ENCODE data around the gene DOCK8.

The DOCK8 gene

DNA sequence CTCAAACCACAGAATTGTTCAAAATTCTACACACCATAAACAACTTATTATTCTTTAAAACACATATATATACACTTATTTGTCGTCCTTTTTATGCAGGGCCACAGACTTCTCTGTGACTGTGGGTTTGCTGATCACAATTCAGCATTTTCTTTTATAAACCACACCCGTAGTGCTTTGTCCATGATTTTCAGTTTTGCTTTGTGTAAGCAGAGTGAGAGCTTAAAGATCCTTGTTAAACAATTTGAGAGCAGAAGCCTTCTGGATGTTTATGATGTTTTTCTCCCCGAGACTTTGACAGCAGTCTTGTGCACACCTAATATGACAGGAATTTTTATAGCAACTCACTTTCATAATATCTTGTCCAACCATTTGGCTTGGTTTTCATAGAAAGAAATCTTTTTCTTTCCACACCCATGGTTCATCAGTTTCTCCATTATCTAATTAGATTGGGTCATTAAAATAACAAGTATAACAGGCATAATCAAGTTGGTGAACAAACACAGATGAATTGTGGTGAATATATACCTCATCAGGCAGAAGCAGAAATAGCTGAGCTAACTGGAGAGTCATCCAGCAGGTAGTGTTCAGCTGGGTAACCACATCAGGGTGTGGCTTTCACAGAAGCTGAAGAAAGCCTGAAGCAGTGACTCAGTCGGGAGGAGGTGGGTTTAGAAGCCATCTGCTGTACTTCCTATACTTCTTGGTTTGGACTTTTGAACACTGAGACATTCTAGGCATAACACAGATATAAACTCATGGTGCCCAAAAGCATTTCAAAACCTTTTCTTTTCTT lies 232.8 kb downstream of the DOCK8 start:
- Histone ChIP-seq H3K27me3 (ENCODE audit: insufficient read depth, low read length) (no peaks in the 10 kb centered on the region), H3K9ac (ENCODE audit: low read depth, low read length) (no peak overlapping the region), H3K27ac (ENCODE audit: low read depth, low read length) (no peak overlapping the region), H3K36me3 (ENCODE audit: insufficient read depth, low read length) (no peaks in the 10 kb centered on the region; the same call in 1 of the 2 replicates), H3K4me1 (ENCODE audit: insufficient read depth, low read length) (0 out of 2 replicates have a peak, but pooled peaks cover 4% of the 10 kb centered on the region), H3K4me3 (ENCODE audit: low read length) (no peak overlapping the region), H3K9me3 (ENCODE audit: insufficient read depth, low read depth, low read length) (peaks cover 11% of the 10 kb centered on the region)
- WGBS: 59% methylated on average over 3 of the region's 4 CpGs

GRCh38 chr9:450057-450456 lies 235.4 kb downstream of the DOCK8 start:
- Histone ChIP-seq H3K9me3 (ENCODE audit: insufficient read depth, low read depth, low read length) (no peaks in the 10 kb centered on the region), H3K9ac (ENCODE audit: low read depth, low read length) (no peak overlapping the region), H3K27ac (ENCODE audit: low read depth, low read length) (no peak overlapping the region), H3K4me1 (ENCODE audit: insufficient read depth, low read length) (0 out of 2 replicates have a peak, but pooled peaks cover under 1% of the 10 kb centered on the region), H3K36me3 (ENCODE audit: insufficient read depth, low read length) (no peaks in the 10 kb centered on the region), H3K4me3 (ENCODE audit: low read length) (no peak overlapping the region), H3K27me3 (ENCODE audit: insufficient read depth, low read length) (no peaks in the 10 kb centered on the region)
- WGBS: 93% methylated on average over 2 of the region's 2 CpGs

DNA sequence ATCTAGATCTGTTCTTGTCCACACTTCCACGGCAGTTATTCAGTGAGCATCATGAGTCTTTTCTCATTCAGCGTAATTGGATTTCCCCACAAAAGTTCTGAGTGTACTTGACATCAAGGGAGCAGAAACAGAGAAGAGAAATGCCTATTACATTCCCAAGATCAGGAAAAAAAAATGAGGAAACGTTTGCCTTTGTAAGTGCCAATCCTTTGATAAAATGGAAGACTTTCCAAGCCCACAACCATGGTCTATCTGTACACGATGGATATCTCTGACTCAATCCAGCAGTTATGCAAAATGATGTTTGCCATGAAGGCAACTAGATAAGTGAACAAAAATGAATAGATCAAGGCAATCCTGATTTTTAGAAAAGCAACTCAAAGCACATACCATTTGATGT lies 235.9 kb downstream of the DOCK8 start:
- WGBS: 90% methylated on average over 4 of the region's 4 CpGs
- no peak overlapping the region for H3K27ac ChIP-seq (ENCODE audit: low read depth, low read length)

DNA sequence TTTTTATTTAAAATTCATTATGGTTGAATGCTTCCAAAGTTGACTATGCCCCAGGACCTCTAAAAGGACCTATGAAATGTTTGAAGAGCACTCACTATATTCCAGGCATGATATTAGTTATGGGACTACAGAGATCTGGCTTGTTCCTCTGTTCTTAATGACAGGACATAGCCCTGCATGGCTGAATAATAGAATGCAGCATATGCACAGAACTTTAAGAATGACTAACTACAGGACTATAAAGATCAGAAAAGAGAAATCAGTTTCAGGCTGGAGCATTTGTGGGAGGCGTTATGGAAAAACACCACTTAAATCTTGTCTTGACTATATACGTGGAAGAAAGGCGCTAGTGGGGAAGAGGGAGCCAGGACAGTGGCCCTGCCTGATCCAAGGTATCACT lies 239.2 kb downstream of the DOCK8 start:
- 98% methylated on average over 3 of the region's 3 CpGs for WGBS
- no peaks in the 10 kb centered on the region; the same call in 1 of the 2 replicates for H3K4me1 ChIP-seq (ENCODE audit: insufficient read depth, low read length)
- no peaks in the 10 kb centered on the region for H3K36me3 ChIP-seq (ENCODE audit: insufficient read depth, low read length)
- no peak overlapping the region for H3K4me3 ChIP-seq (ENCODE audit: low read length)
- no peak overlapping the region for H3K27ac ChIP-seq (ENCODE audit: low read depth, low read length)
- no peaks in the 10 kb centered on the region for H3K27me3 ChIP-seq (ENCODE audit: insufficient read depth, low read length)
- no peak overlapping the region for H3K9ac ChIP-seq (ENCODE audit: low read depth, low read length)
- no peaks in the 10 kb centered on the region for H3K9me3 ChIP-seq (ENCODE audit: insufficient read depth, low read depth, low read length)

More for the DNA sequence above, 235.9 kb downstream of the DOCK8 start:
- Histone ChIP-seq H3K9me3 (ENCODE audit: insufficient read depth, low read depth, low read length) (no peaks in the 10 kb centered on the region), H3K4me1 (ENCODE audit: insufficient read depth, low read length) (no peaks in the 10 kb centered on the region), H3K36me3 (ENCODE audit: insufficient read depth, low read length) (no peaks in the 10 kb centered on the region), H3K27me3 (ENCODE audit: insufficient read depth, low read length) (no peaks in the 10 kb centered on the region), H3K9ac (ENCODE audit: low read depth, low read length) (no peak overlapping the region), H3K4me3 (ENCODE audit: low read length) (no peak overlapping the region)

DNA sequence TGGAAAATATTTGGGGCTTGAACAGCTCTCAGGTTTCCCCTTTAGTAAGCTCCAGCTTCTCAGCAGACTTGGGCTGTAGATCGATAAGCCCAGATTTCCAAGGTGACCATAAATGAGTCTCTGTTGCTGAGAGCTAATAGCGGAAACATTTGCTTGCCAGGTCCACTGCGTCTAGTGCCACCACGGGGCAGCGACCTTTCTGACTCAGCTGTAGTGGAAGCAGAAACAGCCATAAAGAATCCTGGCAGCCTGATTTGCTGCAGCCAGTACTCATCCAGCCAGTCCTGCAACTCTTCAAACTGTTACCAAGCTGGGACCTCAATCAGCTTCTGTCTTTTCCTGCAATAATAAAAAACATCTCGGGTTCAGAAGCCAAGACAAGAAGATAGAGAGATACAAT lies 241.7 kb downstream of the DOCK8 start:
- 95% methylated on average over 6 of the region's 6 CpGs for WGBS
- Histone ChIP-seq H3K36me3 (ENCODE audit: insufficient read depth, low read length) (no peaks in the 10 kb centered on the region), H3K4me3 (ENCODE audit: low read length) (no peak overlapping the region), H3K27ac (ENCODE audit: low read depth, low read length) (no peak overlapping the region), H3K27me3 (ENCODE audit: insufficient read depth, low read length) (no peaks in the 10 kb centered on the region), H3K9ac (ENCODE audit: low read depth, low read length) (no peak overlapping the region), H3K9me3 (ENCODE audit: insufficient read depth, low read depth, low read length) (no peaks in the 10 kb centered on the region), H3K4me1 (ENCODE audit: insufficient read depth, low read length) (no peaks in the 10 kb centered on the region; the same call in 1 of the 2 replicates)

- 95% methylated on average over 6 of the region's 6 CpGs for WGBS
- H3K36me3 ChIP-seq (ENCODE audit: insufficient read depth, low read length): no peaks in the 10 kb centered on the region
- H3K4me3 ChIP-seq (ENCODE audit: low read length): no peak overlapping the region
- H3K27me3 ChIP-seq (ENCODE audit: insufficient read depth, low read length): no peaks in the 10 kb centered on the region
- H3K27ac ChIP-seq (ENCODE audit: low read depth, low read length): no peak overlapping the region
- H3K4me1 ChIP-seq (ENCODE audit: insufficient read depth, low read length): no peaks in the 10 kb centered on the region; the same call in 1 of the 2 replicates
- no peaks in the 10 kb centered on the region for H3K9me3 ChIP-seq (ENCODE audit: insufficient read depth, low read depth, low read length)
- no peak overlapping the region for H3K9ac ChIP-seq (ENCODE audit: low read depth, low read length)
These were observed 243.9 kb downstream of the DOCK8 start for GRCh38 chr9:458590-458989.

DNA sequence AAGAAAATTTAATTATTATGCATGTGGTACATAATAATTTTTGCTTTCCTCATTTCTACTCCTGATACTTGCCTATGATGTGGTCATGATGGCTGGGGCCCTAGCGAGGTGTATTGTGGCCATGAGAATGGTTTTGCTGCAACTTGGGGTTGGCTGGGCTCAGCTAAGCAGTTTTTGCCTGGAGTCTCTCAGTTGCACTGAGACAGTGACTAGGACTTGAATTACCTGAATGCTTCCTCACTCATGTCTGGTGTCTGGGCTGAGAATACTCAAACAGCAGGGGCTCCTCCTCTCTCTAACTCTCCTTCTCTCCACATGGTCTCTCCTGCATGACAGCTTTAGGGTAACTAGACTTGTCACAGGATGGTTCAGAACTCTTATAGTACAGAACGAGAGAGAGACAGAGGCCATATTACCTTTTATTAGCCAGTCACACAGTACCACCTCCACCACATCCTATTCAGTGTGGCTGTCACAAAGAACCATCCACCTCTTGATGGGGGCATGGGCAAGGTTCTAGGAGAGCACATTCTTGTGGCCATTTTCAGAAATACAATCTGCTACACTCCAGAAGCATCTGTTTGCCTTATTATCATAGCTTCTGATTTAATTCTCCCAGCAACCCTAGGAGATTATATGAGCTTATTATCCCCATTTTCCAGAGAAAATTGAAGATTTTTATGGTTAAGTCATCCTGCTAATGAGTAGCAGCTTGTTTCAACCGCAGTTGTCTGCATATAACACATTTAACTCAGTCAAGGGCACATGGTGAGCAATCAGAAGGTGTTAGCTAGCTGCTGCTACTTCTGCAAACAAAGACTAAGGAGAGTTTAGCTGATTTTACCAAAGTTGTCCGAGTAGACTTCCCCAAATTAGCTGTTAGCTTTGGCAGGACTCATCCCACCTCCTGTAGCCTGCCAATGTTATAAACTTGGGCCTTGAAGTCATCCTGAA lies 245.1 kb downstream of the DOCK8 start:
- H3K4me1 ChIP-seq (ENCODE audit: insufficient read depth, low read length): no peaks in the 10 kb centered on the region; the same call in 1 of the 2 replicates
- H3K4me3 ChIP-seq (ENCODE audit: low read length): no peak overlapping the region
- H3K27ac ChIP-seq (ENCODE audit: low read depth, low read length): no peak overlapping the region
- H3K9ac ChIP-seq (ENCODE audit: low read depth, low read length): no peak overlapping the region
- 90% methylated on average over 4 of the region's 4 CpGs for WGBS
- H3K27me3 ChIP-seq (ENCODE audit: insufficient read depth, low read length): no peaks in the 10 kb centered on the region
- H3K36me3 ChIP-seq (ENCODE audit: insufficient read depth, low read length): no peaks in the 10 kb centered on the region
- H3K9me3 ChIP-seq (ENCODE audit: insufficient read depth, low read depth, low read length): no peaks in the 10 kb centered on the region

DNA sequence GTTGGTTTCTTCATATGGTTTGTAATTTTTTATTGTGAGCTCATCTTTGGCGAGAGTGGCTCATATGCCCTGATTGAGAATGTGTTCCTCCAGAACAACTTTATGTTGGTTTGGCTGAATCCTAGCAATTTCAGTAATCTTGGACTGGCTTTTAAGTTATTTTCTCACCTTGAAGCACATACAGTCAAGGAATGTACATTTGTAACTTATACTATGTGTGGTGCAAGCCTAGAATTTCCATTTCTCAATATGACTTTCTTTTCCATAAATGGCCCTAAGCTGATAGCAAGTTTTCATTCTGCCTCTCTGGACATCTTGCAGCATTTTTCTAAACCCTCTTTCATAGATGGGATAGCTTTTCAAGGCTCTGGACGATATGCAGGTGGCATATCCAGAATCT lies 247.5 kb downstream of the DOCK8 start:
- H3K9me3 ChIP-seq (ENCODE audit: insufficient read depth, low read depth, low read length): no peaks in the 10 kb centered on the region
- H3K27ac ChIP-seq (ENCODE audit: low read depth, low read length): no peak overlapping the region
- H3K9ac ChIP-seq (ENCODE audit: low read depth, low read length): no peak overlapping the region
- WGBS: 96% methylated on average over 2 of the region's 2 CpGs
- no peak overlapping the region for H3K4me3 ChIP-seq (ENCODE audit: low read length)
- H3K4me1 ChIP-seq (ENCODE audit: insufficient read depth, low read length): no peaks in the 10 kb centered on the region; the same call in 1 of the 2 replicates
- H3K36me3 ChIP-seq (ENCODE audit: insufficient read depth, low read length): no peaks in the 10 kb centered on the region
- no peaks in the 10 kb centered on the region for H3K27me3 ChIP-seq (ENCODE audit: insufficient read depth, low read length)

GRCh38 chr9:462606-463005 lies 247.9 kb downstream of the DOCK8 start:
- no peaks in the 10 kb centered on the region for H3K9me3 ChIP-seq (ENCODE audit: insufficient read depth, low read depth, low read length)
- H3K27me3 ChIP-seq (ENCODE audit: insufficient read depth, low read length): no peaks in the 10 kb centered on the region
- WGBS: 100% methylated on average over 1 of the region's 1 CpG
- H3K4me3 ChIP-seq (ENCODE audit: low read length): no peak overlapping the region
- H3K36me3 ChIP-seq (ENCODE audit: insufficient read depth, low read length): no peaks in the 10 kb centered on the region
- no peaks in the 10 kb centered on the region; the same call in 1 of the 2 replicates for H3K4me1 ChIP-seq (ENCODE audit: insufficient read depth, low read length)
- no peak overlapping the region for H3K27ac ChIP-seq (ENCODE audit: low read depth, low read length)
- H3K9ac ChIP-seq (ENCODE audit: low read depth, low read length): no peak overlapping the region

DNA sequence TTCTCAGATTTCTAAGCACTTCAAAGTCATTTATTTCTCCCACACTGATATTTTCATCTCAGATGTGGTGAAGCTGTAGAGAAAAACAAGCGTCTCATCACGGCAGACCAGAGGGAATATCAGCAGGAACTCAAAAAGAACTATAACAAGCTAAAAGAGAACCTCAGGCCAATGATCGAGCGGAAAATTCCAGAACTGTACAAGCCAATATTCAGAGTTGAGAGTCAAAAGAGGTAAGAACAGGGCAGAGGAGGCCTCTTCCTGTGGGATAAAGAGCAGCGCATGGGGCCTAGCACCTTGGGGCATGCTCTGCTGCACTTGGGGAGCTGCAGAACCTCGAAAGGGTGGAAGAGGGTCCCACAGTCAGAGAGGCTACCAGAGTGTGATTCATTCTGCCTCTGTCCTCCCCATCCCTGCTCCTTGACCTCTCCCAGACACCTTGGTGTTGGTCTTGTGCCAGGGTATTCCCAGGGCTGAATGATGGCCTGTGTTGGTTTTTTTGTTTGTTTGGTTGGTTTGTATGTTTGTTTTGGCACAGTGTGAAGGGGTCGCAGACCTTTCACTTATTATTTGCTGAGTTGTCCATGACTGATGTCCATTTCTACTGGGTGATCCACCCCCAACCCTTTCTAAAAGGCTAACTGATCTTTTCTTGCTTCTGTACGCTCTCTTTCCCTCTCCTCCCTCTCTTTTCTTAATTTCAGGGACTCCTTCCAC lies 248.9 kb downstream of the DOCK8 start:
- Histone ChIP-seq H3K9ac (ENCODE audit: low read depth, low read length) (no peak overlapping the region), H3K27ac (ENCODE audit: low read depth, low read length) (no peak overlapping the region), H3K4me1 (ENCODE audit: insufficient read depth, low read length) (peaks cover under 1% of the 10 kb centered on the region; the same call in 1 of the 2 replicates), H3K4me3 (ENCODE audit: low read length) (no peak overlapping the region), H3K9me3 (ENCODE audit: insufficient read depth, low read depth, low read length) (no peaks in the 10 kb centered on the region), H3K27me3 (ENCODE audit: insufficient read depth, low read length) (no peaks in the 10 kb centered on the region), H3K36me3 (ENCODE audit: insufficient read depth, low read length) (no peaks in the 10 kb centered on the region)
- WGBS: 98% methylated on average over 7 of the region's 8 CpGs

Measured in HUES64 (cell line).